Measurements from ENCODE around the gene ANAPC2. TPM values are rescaled to one million over a fixed set of nuclear protein-coding genes. Genes with fewer than 3 reads are reported as not detected.

Gene ANAPC2
- total and polyA plus RNA-seq, 4 donors, result 9.3 to 32.6 (median 19.6) TPM

- Histone ChIP-seq H3K9me3 (ENCODE audit: control insufficient read depth in 4 of 4, low read length in 3 of 4) (no peaks in the 10 kb centered on the region), H3K27me3 (ENCODE audit: control insufficient read depth in 4 of 4, insufficient read depth in 4 of 4, low read length in 3 of 4) (peaks cover 0 to 5% (median 3%) of the 10 kb centered on the region in 4 donors), H3K36me3 (ENCODE audit: control insufficient read depth in 4 of 4, insufficient read depth in 3 of 4, low read depth in 1 of 4, low read length in 3 of 4) (no peaks in the 10 kb centered on the region), H3K4me3 (ENCODE audit: low read depth in 1 of 3, low read length in 3 of 3) (no peak overlapping the region), H3K4me1 (ENCODE audit: control insufficient read depth in 4 of 4, insufficient read depth in 4 of 4, low read length in 3 of 4) (no peaks in the 10 kb centered on the region), H3K9ac (ENCODE audit: low read depth in 1 of 2, low read length in 2 of 2) (no peak overlapping the region), H3K27ac (ENCODE audit: low read depth in 1 of 2, low read length in 2 of 2) (no peak overlapping the region)
- TF ChIP-seq FOXA2 (IDR thresholded peaks at IDR 0.05) (no peak), NR2F2 (IDR thresholded peaks at IDR 0.05) (no peak), REST (IDR thresholded peaks at IDR 0.05) (no peak), GABPA (IDR thresholded peaks at IDR 0.05 in 1 of 2, conservative IDR thresholded peaks at IDR 0.05 in 1 of 2) (no peak)
- no peak for DNase-seq (ENCODE audit: low spot score)
- WGBS, result 79% methylated on average over 5 of the region's 5 CpGs
Measured at GRCh38 chr9:137149363-137149762, 39.0 kb downstream of the ANAPC2 start.

GRCh38 chr9:137148661-137149060, 39.7 kb downstream of the ANAPC2 start:
- TF ChIP-seq NR2F2 (IDR thresholded peaks at IDR 0.05), result no peak
- TF ChIP-seq CTCF (IDR thresholded peaks at IDR 0.05; ENCODE audit: low read depth, low read length, missing input control), result no peak
- TF ChIP-seq ZBTB33 (IDR thresholded peaks at IDR 0.05), result no peak
- no peak for TF ChIP-seq RAD21 (IDR thresholded peaks at IDR 0.05)
- no peak for TF ChIP-seq HNF4G (IDR thresholded peaks at IDR 0.05)
- no peak for TF ChIP-seq EGR1 (IDR thresholded peaks at IDR 0.05; ENCODE audit: low read depth in 2 of 2)
- no peak for TF ChIP-seq GABPA (IDR thresholded peaks at IDR 0.05 in 1 of 2, conservative IDR thresholded peaks at IDR 0.05 in 1 of 2)
- no peak for TF ChIP-seq YY1 (IDR thresholded peaks at IDR 0.05)
- no peak for TF ChIP-seq FOXA1 (IDR thresholded peaks at IDR 0.05)
- 83% methylated on average over 19 of the region's 19 CpGs for WGBS
- Histone ChIP-seq H3K9ac (ENCODE audit: low read depth in 1 of 2, low read length in 2 of 2) (no peak overlapping the region), H3K4me3 (ENCODE audit: low read depth in 1 of 3, low read length in 3 of 3) (no peak overlapping the region), H3K4me1 (ENCODE audit: control insufficient read depth in 4 of 4, insufficient read depth in 4 of 4, low read length in 3 of 4) (no peaks in the 10 kb centered on the region), H3K27me3 (ENCODE audit: control insufficient read depth in 4 of 4, insufficient read depth in 4 of 4, low read length in 3 of 4) (peaks cover 0 to 5% (median 3%) of the 10 kb centered on the region in 4 donors), H3K36me3 (ENCODE audit: control insufficient read depth in 4 of 4, insufficient read depth in 3 of 4, low read depth in 1 of 4, low read length in 3 of 4) (no peaks in the 10 kb centered on the region), H3K27ac (ENCODE audit: low read depth in 1 of 2, low read length in 2 of 2) (no peak overlapping the region), H3K9me3 (ENCODE audit: control insufficient read depth in 4 of 4, low read length in 3 of 4) (no peaks in the 10 kb centered on the region)
- DNase-seq (ENCODE audit: low spot score), result no peak
